ENCODE data around the gene SMIM24. TPM values are rescaled to one million over a fixed set of nuclear protein-coding genes. Genes with fewer than 3 reads are reported as not detected.

SMIM24 gene
- total RNA-seq, 4 donors from 2014 or later: not detected

- no peak overlapping the region for H3K27ac ChIP-seq
- ATAC-seq (no peak), DNase-seq (no peak)
- intact Hi-C loops (cut with DNase I; ENCODE audit: low total_unique reads): no loop called here
- no peaks in the 10 kb centered on the region for H3K9me3 ChIP-seq
- no peak overlapping the region for H3K4me3 ChIP-seq
- no peaks in the 10 kb centered on the region for H3K36me3 ChIP-seq
- H3K27me3 ChIP-seq: no peaks in the 10 kb centered on the region
- TF ChIP-seq CTCF (IDR thresholded peaks at IDR 0.05 in 4 of 5, conservative IDR thresholded peaks at IDR 0.05 in 1 of 5) (no peak), POLR2A (IDR thresholded peaks at IDR 0.05) (no peak)
- in situ Hi-C loops (cut with MboI; ENCODE audit: low sequenced_read_pairs in 4 of 4): no loop called here
- peaks cover 10 to 23% of the 10 kb centered on the region in 2 donors for H3K4me1 ChIP-seq
Observed at GRCh38 chr19:3514930-3515329, 34.6 kb upstream of the SMIM24 start.

- H3K4me3 ChIP-seq: no peak overlapping the region
- intact Hi-C loops (cut with DNase I; ENCODE audit: low total_unique reads): no loop called here
- H3K27ac ChIP-seq: no peak overlapping the region
- no peak for TF ChIP-seq CTCF (IDR thresholded peaks at IDR 0.05 in 4 of 5, conservative IDR thresholded peaks at IDR 0.05 in 1 of 5)
- no peak for TF ChIP-seq POLR2A (IDR thresholded peaks at IDR 0.05)
- H3K4me1 ChIP-seq: peaks cover 10 to 28% of the 10 kb centered on the region in 2 donors
- H3K36me3 ChIP-seq: no peaks in the 10 kb centered on the region
- DNase-seq (peak in 1 of 2 donors; percentile 25), ATAC-seq (no peak)
- in situ Hi-C loops (cut with MboI; ENCODE audit: low sequenced_read_pairs in 4 of 4): no loop called here
- no peaks in the 10 kb centered on the region for H3K27me3 ChIP-seq
- no peaks in the 10 kb centered on the region for H3K9me3 ChIP-seq
Observed at GRCh38 chr19:3513229-3514140, 33.2 kb upstream of the SMIM24 start.

- no peaks in the 10 kb centered on the region for H3K36me3 ChIP-seq
- no peak overlapping the region for H3K4me3 ChIP-seq
- intact Hi-C loops (cut with DNase I; ENCODE audit: low total_unique reads) (no loop called here), in situ Hi-C loops (cut with MboI; ENCODE audit: low sequenced_read_pairs in 4 of 4) (no loop called here)
- TF ChIP-seq CTCF (IDR thresholded peaks at IDR 0.05 in 4 of 5, conservative IDR thresholded peaks at IDR 0.05 in 1 of 5): no peak
- no peak for TF ChIP-seq POLR2A (IDR thresholded peaks at IDR 0.05)
- no peaks in the 10 kb centered on the region for H3K9me3 ChIP-seq
- ATAC-seq (no peak), DNase-seq (no peak)
- H3K27ac ChIP-seq: no peak overlapping the region
- no peaks in the 10 kb centered on the region for H3K27me3 ChIP-seq
- peaks cover 10 to 34% of the 10 kb centered on the region in 2 donors for H3K4me1 ChIP-seq
Observed at GRCh38 chr19:3512562-3513228, 32.4 kb upstream of the SMIM24 start.

GRCh38 chr19:3511506-3512251 is 31.4 kb upstream of the SMIM24 start:
- no peak overlapping the region for H3K4me3 ChIP-seq
- ATAC-seq: no peak
- no peaks in the 10 kb centered on the region for H3K36me3 ChIP-seq
- DNase-seq: no peak
- H3K4me1 ChIP-seq: peaks cover 16 to 42% of the 10 kb centered on the region in 2 donors
- no peak overlapping the region for H3K27ac ChIP-seq
- intact Hi-C loops (cut with DNase I; ENCODE audit: low total_unique reads) (no loop called here), in situ Hi-C loops (cut with MboI; ENCODE audit: low sequenced_read_pairs in 4 of 4) (no loop called here)
- no peaks in the 10 kb centered on the region for H3K9me3 ChIP-seq
- no peak for TF ChIP-seq CTCF (IDR thresholded peaks at IDR 0.05 in 4 of 5, conservative IDR thresholded peaks at IDR 0.05 in 1 of 5)
- no peak for TF ChIP-seq POLR2A (IDR thresholded peaks at IDR 0.05)
- no peaks in the 10 kb centered on the region for H3K27me3 ChIP-seq

All from gastrocnemius medialis (tissue), 4 donors.